WTC11 (cell line): ENCODE results near the gene ARHGAP6.

Experiments
- AFF4 ChIP-seq: sonication (generic); formaldehyde crosslinking; IDR thresholded peaks from 2 replicates; pipeline ENCODE4 v1.8.1; 2023; ENCODE audit warnings: mild to moderate bottlenecking, missing genetic modification reagents, borderline replicate concordance
- CREB1 ChIP-seq: sonication (generic); formaldehyde crosslinking; IDR thresholded peaks from 2 replicates; pipeline ENCODE4 v1.8.0; 2023; ENCODE audit warnings: mild to moderate bottlenecking, missing genetic modification reagents
- CTCF ChIP-seq: fragments of 200-600 bp; IDR thresholded peaks from 2 replicates; pipeline ENCODE4 v1.8.0; 2022; ENCODE audit warnings: antibody characterized with exemption
- ELF4 ChIP-seq: sonication (generic); formaldehyde crosslinking; IDR thresholded peaks from 2 replicates; pipeline ENCODE4 v1.8.1; 2022; ENCODE audit warnings: low read depth, mild to moderate bottlenecking, moderate library complexity, missing genetic modification reagents
- JAZF1 ChIP-seq: fragments of 250-450 bp; sonication (Bioruptor Pico); IDR thresholded peaks from 2 replicates; pipeline ENCODE4 v1.9.0; 2021; ENCODE audit warnings: moderate library complexity, mild to moderate bottlenecking, inconsistent platforms
- NR3C1 ChIP-seq: sonication (generic); formaldehyde crosslinking; conservative IDR thresholded peaks from 2 replicates; pipeline ENCODE4 v1.8.1; 2023; ENCODE audit warnings: low read depth, mild to moderate bottlenecking, missing genetic modification reagents
- SP1 ChIP-seq: sonication (generic); formaldehyde crosslinking; conservative IDR thresholded peaks from 2 replicates; pipeline ENCODE4 v1.8.1; 2022; ENCODE audit warnings: missing genetic modification reagents
- TCF7 ChIP-seq: sonication (generic); formaldehyde crosslinking; IDR thresholded peaks from 2 replicates; pipeline ENCODE4 v1.8.0; 2022; ENCODE audit warnings: mild to moderate bottlenecking, low read depth, missing genetic modification reagents, moderate library complexity
- ZBTB43 ChIP-seq: sonication (generic); formaldehyde crosslinking; IDR thresholded peaks from 2 replicates; pipeline ENCODE4 v1.8.1; 2023; ENCODE audit warnings: mild to moderate bottlenecking, missing genetic modification reagents
- ZNF263 ChIP-seq: sonication (generic); formaldehyde crosslinking; IDR thresholded peaks from 2 replicates; pipeline ENCODE4 v1.8.1; 2022; ENCODE audit warnings: low read depth, mild to moderate bottlenecking, moderate library complexity, missing genetic modification reagents

- TF ChIP-seq CREB1 (CRISPR knock-in tag) (no peak), CTCF (no peak), AFF4 (no peak), ZBTB43 (CRISPR knock-in tag) (no peak), ELF4 (CRISPR knock-in tag) (no peak), ZNF263 (CRISPR knock-in tag) (no peak), NR3C1 (CRISPR knock-in tag) (no peak), JAZF1 (CRISPR knock-in tag) (no peak), SP1 (CRISPR knock-in tag) (no peak), TCF7 (no peak)
Observed at GRCh38 chrX:11629593-11630211, 36.0 kb downstream of the ARHGAP6 start.
